ENCODE data around the gene ZFYVE9. TPM values are rescaled to one million over a fixed set of nuclear protein-coding genes. Genes with fewer than 3 reads are reported as not detected.
"Not testable (repeated sequence)": the region's sequence is repeated elsewhere in the genome, so short reads cannot be mapped to it uniquely, and the experiment has no call there.

ZFYVE9 gene
- total RNA-seq, 1 experiment from 2014 or later: 2.2 TPM

GRCh38 chr1:52179073-52179472 is 37.2 kb downstream of the ZFYVE9 start:
- H3K27ac ChIP-seq (ENCODE audit: low read length): no peak overlapping the region
- no peak overlapping the region for H3K4me3 ChIP-seq (ENCODE audit: low read length)
- H2AFZ ChIP-seq (ENCODE audit: low read length): no peak overlapping the region
- H3K27me3 ChIP-seq (ENCODE audit: low read length): no peaks in the 10 kb centered on the region
- H3K9me2 ChIP-seq (replicated peaks; ENCODE audit: insufficient read depth, low read length): no peaks in the 10 kb centered on the region
- no peaks in the 10 kb centered on the region for H3K4me1 ChIP-seq (ENCODE audit: low read length)
- no peak overlapping the region for H3K4me2 ChIP-seq (ENCODE audit: low read depth, low read length, poor library complexity, severe bottlenecking)
- no peaks in the 10 kb centered on the region for H3K36me3 ChIP-seq (ENCODE audit: insufficient read depth, low read length)
- H3K9me3 ChIP-seq (ENCODE audit: low read length): no peaks in the 10 kb centered on the region
- no peaks in the 10 kb centered on the region for H3K79me2 ChIP-seq (ENCODE audit: low read length)
- H4K20me1 ChIP-seq (ENCODE audit: insufficient read depth, low read depth, low read length): no peaks in the 10 kb centered on the region
- DNase-seq: no peak
- H3K9ac ChIP-seq (ENCODE audit: low read length): no peak overlapping the region

- no peak overlapping the region for H3K9ac ChIP-seq (ENCODE audit: low read length)
- no peaks in the 10 kb centered on the region for H3K4me1 ChIP-seq (ENCODE audit: low read length)
- DNase-seq: no peak
- no peak overlapping the region for H3K4me2 ChIP-seq (ENCODE audit: low read depth, low read length, poor library complexity, severe bottlenecking)
- H3K27ac ChIP-seq (ENCODE audit: low read length): no peak overlapping the region
- no peak overlapping the region for H3K4me3 ChIP-seq (ENCODE audit: low read length)
- no peaks in the 10 kb centered on the region for H3K9me2 ChIP-seq (replicated peaks; ENCODE audit: insufficient read depth, low read length)
- H3K27me3 ChIP-seq (ENCODE audit: low read length): no peaks in the 10 kb centered on the region
- no peaks in the 10 kb centered on the region for H3K36me3 ChIP-seq (ENCODE audit: insufficient read depth, low read length)
- no peaks in the 10 kb centered on the region for H4K20me1 ChIP-seq (ENCODE audit: insufficient read depth, low read depth, low read length)
- H3K79me2 ChIP-seq (ENCODE audit: low read length): no peaks in the 10 kb centered on the region
- no peak overlapping the region for H2AFZ ChIP-seq (ENCODE audit: low read length)
- H3K9me3 ChIP-seq (ENCODE audit: low read length): no peaks in the 10 kb centered on the region
These were observed 38.3 kb downstream of the ZFYVE9 start for GRCh38 chr1:52180176-52180575.

GRCh38 chr1:52181759-52182158 is 39.9 kb downstream of the ZFYVE9 start:
- not testable (repeated sequence) for H3K4me1 ChIP-seq (ENCODE audit: low read length); H3K36me3 ChIP-seq (ENCODE audit: insufficient read depth, low read length); H3K79me2 ChIP-seq (ENCODE audit: low read length); H3K4me2 ChIP-seq (ENCODE audit: low read depth, low read length, poor library complexity, severe bottlenecking); H3K9ac ChIP-seq (ENCODE audit: low read length); DNase-seq; H3K27ac ChIP-seq (ENCODE audit: low read length); H4K20me1 ChIP-seq (ENCODE audit: insufficient read depth, low read depth, low read length); H3K4me3 ChIP-seq (ENCODE audit: low read length); H3K27me3 ChIP-seq (ENCODE audit: low read length); H3K9me3 ChIP-seq (ENCODE audit: low read length); H3K9me2 ChIP-seq (replicated peaks; ENCODE audit: insufficient read depth, low read length); H2AFZ ChIP-seq (ENCODE audit: low read length)

- not testable (repeated sequence) for H2AFZ ChIP-seq (ENCODE audit: low read length); H4K20me1 ChIP-seq (ENCODE audit: insufficient read depth, low read depth, low read length); H3K27ac ChIP-seq (ENCODE audit: low read length); H3K79me2 ChIP-seq (ENCODE audit: low read length); H3K9ac ChIP-seq (ENCODE audit: low read length); H3K4me3 ChIP-seq (ENCODE audit: low read length); H3K9me3 ChIP-seq (ENCODE audit: low read length); DNase-seq; H3K9me2 ChIP-seq (replicated peaks; ENCODE audit: insufficient read depth, low read length); H3K36me3 ChIP-seq (ENCODE audit: insufficient read depth, low read length); H3K4me1 ChIP-seq (ENCODE audit: low read length); H3K27me3 ChIP-seq (ENCODE audit: low read length); H3K4me2 ChIP-seq (ENCODE audit: low read depth, low read length, poor library complexity, severe bottlenecking)
These were observed 40.4 kb downstream of the ZFYVE9 start for GRCh38 chr1:52182328-52182727.

GRCh38 chr1:52182874-52183400 is 41.0 kb downstream of the ZFYVE9 start:
- no peak overlapping the region for H2AFZ ChIP-seq (ENCODE audit: low read length)
- H3K27ac ChIP-seq (ENCODE audit: low read length): no peak overlapping the region
- H3K9me2 ChIP-seq (replicated peaks; ENCODE audit: insufficient read depth, low read length): no peaks in the 10 kb centered on the region

GRCh38 chr1:52186449-52186848 is 44.6 kb downstream of the ZFYVE9 start:
- Histone ChIP-seq H3K9ac (ENCODE audit: low read length) (no peak overlapping the region), H3K4me2 (ENCODE audit: low read depth, low read length, poor library complexity, severe bottlenecking) (no peak overlapping the region), H3K27ac (ENCODE audit: low read length) (no peak overlapping the region), H4K20me1 (ENCODE audit: insufficient read depth, low read depth, low read length) (no peaks in the 10 kb centered on the region), H3K9me3 (ENCODE audit: low read length) (no peaks in the 10 kb centered on the region), H3K4me1 (ENCODE audit: low read length) (no peaks in the 10 kb centered on the region), H3K4me3 (ENCODE audit: low read length) (no peak overlapping the region), H3K9me2 (replicated peaks; ENCODE audit: insufficient read depth, low read length) (no peaks in the 10 kb centered on the region), H3K36me3 (ENCODE audit: insufficient read depth, low read length) (no peaks in the 10 kb centered on the region), H3K27me3 (ENCODE audit: low read length) (no peaks in the 10 kb centered on the region), H2AFZ (ENCODE audit: low read length) (no peak overlapping the region), H3K79me2 (ENCODE audit: low read length) (no peaks in the 10 kb centered on the region)
- no peak for DNase-seq

More at GRCh38 chr1:52182874-52183400, 41.0 kb downstream of the ZFYVE9 start:
- Histone ChIP-seq H3K4me3 (ENCODE audit: low read length) (no peak overlapping the region), H3K79me2 (ENCODE audit: low read length) (no peaks in the 10 kb centered on the region), H3K36me3 (ENCODE audit: insufficient read depth, low read length) (no peaks in the 10 kb centered on the region), H3K4me2 (ENCODE audit: low read depth, low read length, poor library complexity, severe bottlenecking) (no peak overlapping the region), H3K9ac (ENCODE audit: low read length) (no peak overlapping the region), H4K20me1 (ENCODE audit: insufficient read depth, low read depth, low read length) (no peaks in the 10 kb centered on the region), H3K4me1 (ENCODE audit: low read length) (no peaks in the 10 kb centered on the region), H3K27me3 (ENCODE audit: low read length) (no peaks in the 10 kb centered on the region), H3K9me3 (ENCODE audit: low read length) (no peaks in the 10 kb centered on the region)
- DNase-seq: no peak

GRCh38 chr1:52189898-52190480 is 48.1 kb downstream of the ZFYVE9 start:
- Histone ChIP-seq H2AFZ (ENCODE audit: low read length) (no peak overlapping the region), H4K20me1 (ENCODE audit: insufficient read depth, low read depth, low read length) (no peaks in the 10 kb centered on the region), H3K9me3 (ENCODE audit: low read length) (no peaks in the 10 kb centered on the region), H3K79me2 (ENCODE audit: low read length) (no peaks in the 10 kb centered on the region), H3K27me3 (ENCODE audit: low read length) (no peaks in the 10 kb centered on the region), H3K9ac (ENCODE audit: low read length) (no peak overlapping the region), H3K27ac (ENCODE audit: low read length) (no peak overlapping the region), H3K9me2 (replicated peaks; ENCODE audit: insufficient read depth, low read length) (no peaks in the 10 kb centered on the region), H3K4me2 (ENCODE audit: low read depth, low read length, poor library complexity, severe bottlenecking) (no peak overlapping the region), H3K36me3 (ENCODE audit: insufficient read depth, low read length) (no peaks in the 10 kb centered on the region), H3K4me3 (ENCODE audit: low read length) (no peak overlapping the region), H3K4me1 (ENCODE audit: low read length) (no peaks in the 10 kb centered on the region)
- no peak for DNase-seq

GRCh38 chr1:52190500-52191252 is 48.8 kb downstream of the ZFYVE9 start:
- Histone ChIP-seq H3K36me3 (ENCODE audit: insufficient read depth, low read length) (no peaks in the 10 kb centered on the region), H3K27me3 (ENCODE audit: low read length) (no peaks in the 10 kb centered on the region), H3K9me2 (replicated peaks; ENCODE audit: insufficient read depth, low read length) (no peaks in the 10 kb centered on the region), H3K9me3 (ENCODE audit: low read length) (no peaks in the 10 kb centered on the region), H3K9ac (ENCODE audit: low read length) (no peak overlapping the region), H3K79me2 (ENCODE audit: low read length) (no peaks in the 10 kb centered on the region), H4K20me1 (ENCODE audit: insufficient read depth, low read depth, low read length) (no peaks in the 10 kb centered on the region), H3K4me2 (ENCODE audit: low read depth, low read length, poor library complexity, severe bottlenecking) (no peak overlapping the region), H3K4me3 (ENCODE audit: low read length) (no peak overlapping the region), H3K4me1 (ENCODE audit: low read length) (no peaks in the 10 kb centered on the region), H3K27ac (ENCODE audit: low read length) (no peak overlapping the region), H2AFZ (ENCODE audit: low read length) (no peak overlapping the region)
- DNase-seq: no peak

Measured in Karpas-422 (cell line).